Liver (tissue), 9 donors: ENCODE data around the gene SLC26A4. TPM values are rescaled to one million over a fixed set of nuclear protein-coding genes. Genes with fewer than 3 reads are reported as not detected.

Experiments used
- DNase-seq: peaks from one replicate; pipeline ENCODE4 v3.0.0-alpha.2; 2017; ENCODE audit warnings: low spot score
- H3K27ac ChIP-seq, 2 donors: one replicate each; pipeline ENCODE4 v1.7.0; 2013; ENCODE audit warnings: inconsistent platforms in 2 of 2, low read length in 2 of 2, control low read depth in 1 of 2, low read depth in 1 of 2, mild to moderate bottlenecking in 1 of 2
- H3K27me3 ChIP-seq, 4 donors: one replicate each; pipeline versions ENCODE4 v1.6.1 to v1.7.0; 2013; ENCODE audit warnings: low read length in 3 of 4, inconsistent platforms in 1 of 4, mild to moderate bottlenecking in 1 of 4, moderate library complexity in 1 of 4; ENCODE audit not compliant: control insufficient read depth in 4 of 4, insufficient read depth in 4 of 4
- H3K36me3 ChIP-seq, 4 donors: one replicate each; pipeline versions ENCODE4 v1.6.1 to v1.7.0; 2013; ENCODE audit warnings: low read length in 3 of 4, mild to moderate bottlenecking in 3 of 4, low read depth in 1 of 4, moderate library complexity in 1 of 4; ENCODE audit not compliant: control insufficient read depth in 4 of 4, insufficient read depth in 3 of 4
- H3K4me1 ChIP-seq, 4 donors: one replicate each; pipeline versions ENCODE4 v1.6.1 to v1.7.0; 2013; ENCODE audit warnings: low read length in 3 of 4, mild to moderate bottlenecking in 3 of 4, moderate library complexity in 1 of 4; ENCODE audit not compliant: control insufficient read depth in 4 of 4, insufficient read depth in 4 of 4
- H3K4me3 ChIP-seq, 3 donors: one replicate each; pipeline versions ENCODE4 v1.6.1 to v1.7.0; 2013; ENCODE audit warnings: low read length in 3 of 3, control low read depth in 1 of 3, low read depth in 1 of 3, mild to moderate bottlenecking in 1 of 3
- H3K9ac ChIP-seq, 2 donors: one replicate each; pipeline ENCODE4 v1.7.0; 2013; ENCODE audit warnings: low read length in 2 of 2, mild to moderate bottlenecking in 2 of 2, moderate library complexity in 2 of 2, control low read depth in 1 of 2, low read depth in 1 of 2
- H3K9me3 ChIP-seq, 4 donors: one replicate each; pipeline versions ENCODE4 v1.6.1 to v1.7.0; 2013; ENCODE audit warnings: low read length in 3 of 4; ENCODE audit not compliant: control insufficient read depth in 4 of 4
- ATF3 ChIP-seq: IDR thresholded peaks from 2 replicates; pipeline ENCODE4 v1.6.1; 2016; ENCODE audit warnings: antibody characterized with exemption
- CTCF ChIP-seq: fragments of 150-350 bp; IDR thresholded peaks from 2 replicates; pipeline ENCODE4 v1.5.1; 2017; ENCODE audit warnings: improper control_type of control experiment, low read depth, low read length; ENCODE audit not compliant: missing input control
- EGR1 ChIP-seq, 2 donors: IDR thresholded peaks; 2 replicates each; pipeline ENCODE4 v1.6.1; 2016 to 2018; ENCODE audit warnings: antibody characterized with exemption in 2 of 2, low read depth in 2 of 2
- FOXA1 ChIP-seq: IDR thresholded peaks from 2 replicates; pipeline ENCODE4 v1.6.1; 2016; ENCODE audit warnings: antibody characterized with exemption
- FOXA2 ChIP-seq: IDR thresholded peaks from 2 replicates; pipeline ENCODE4 v1.6.1; 2016; ENCODE audit warnings: antibody characterized with exemption
- GABPA ChIP-seq, 2 donors: IDR thresholded peaks in 1 of 2; conservative IDR thresholded peaks in 1 of 2; 2 replicates each; pipeline ENCODE4 v1.6.1; 2016; ENCODE audit warnings: antibody characterized with exemption in 2 of 2, mild to moderate bottlenecking in 1 of 2, moderate library complexity in 1 of 2
- HNF4A ChIP-seq, 2 donors: conservative IDR thresholded peaks; 2 replicates each; pipeline ENCODE4 v1.6.1; 2016; ENCODE audit warnings: antibody characterized with exemption in 2 of 2, mild to moderate bottlenecking in 2 of 2
- HNF4G ChIP-seq: IDR thresholded peaks from 2 replicates; pipeline ENCODE4 v1.6.1; 2016; ENCODE audit warnings: antibody characterized with exemption
- JUND ChIP-seq, 2 donors: IDR thresholded peaks; 2 replicates each; pipeline ENCODE4 v1.6.1; 2016; ENCODE audit warnings: antibody characterized with exemption in 2 of 2
- MAX ChIP-seq: IDR thresholded peaks from 2 replicates; pipeline ENCODE4 v1.6.1; 2016; ENCODE audit warnings: antibody characterized with exemption
- NR2F2 ChIP-seq: IDR thresholded peaks from 2 replicates; pipeline ENCODE4 v1.6.1; 2016; ENCODE audit warnings: antibody characterized with exemption
- RAD21 ChIP-seq, 2 donors: IDR thresholded peaks; 2 replicates each; pipeline ENCODE4 v1.6.1; 2016; ENCODE audit warnings: antibody characterized with exemption in 2 of 2, mild to moderate bottlenecking in 2 of 2
- REST ChIP-seq: IDR thresholded peaks from 2 replicates; pipeline ENCODE4 v1.6.1; 2016; ENCODE audit warnings: antibody characterized with exemption, mild to moderate bottlenecking
- RXRA ChIP-seq, 2 donors: IDR thresholded peaks; 2 replicates each; pipeline ENCODE4 v1.6.1; 2017 to 2018; ENCODE audit warnings: antibody characterized with exemption in 2 of 2, mild to moderate bottlenecking in 1 of 2
- SP1 ChIP-seq: IDR thresholded peaks from 2 replicates; pipeline ENCODE4 v1.6.1; 2018; ENCODE audit warnings: antibody characterized with exemption, mild to moderate bottlenecking
- TAF1 ChIP-seq: conservative IDR thresholded peaks from 2 replicates; pipeline ENCODE4 v1.6.1; 2016; ENCODE audit warnings: antibody characterized with exemption, mild to moderate bottlenecking
- YY1 ChIP-seq: IDR thresholded peaks from 2 replicates; pipeline ENCODE4 v1.6.1; 2016; ENCODE audit warnings: antibody characterized with exemption, mild to moderate bottlenecking
- ZBTB33 ChIP-seq: IDR thresholded peaks from 2 replicates; pipeline ENCODE4 v1.6.1; 2016; ENCODE audit warnings: antibody characterized with exemption
- WGBS: extraction: QIAGEN DNeasy Blood & Tissue Kit; methylation state at CpG from one replicate; pipeline ENCODE4 v1.1.7; 2013; 5-methylcytosine and 5-hydroxymethylcytosine counted together
- polyA plus RNA-seq, 2 donors: library from polyadenylated mRNA; stranded (reverse) in 1 of 2; unstranded in 1 of 2; fragments of 200-250 nt in 1 of 2; fragments of >200 nt in 1 of 2; fragmentation: Nextera tagmentation in 1 of 2; extraction: Ambion mirVana in 1 of 2; gene quantifications; one replicate each; pipeline versions ENCODE4 v1.2.1 to v1.2.3, GENCODE V29; 2013 to 2015
- total RNA-seq, 2 donors: library from RNA; depleted of rRNA; stranded (reverse); fragments of >200 nt; gene quantifications; one replicate each; pipeline ENCODE4 v1.2.3, GENCODE V29; 2014
- donor health status: healthy.
- donor health status: healthy.
- donor health status: healthy.
- donor health status: healthy.
- donor health status: healthy.

Gene SLC26A4
- total and polyA plus RNA-seq, 4 donors = 0.08 to 0.25 (median 0.19) TPM; not detected in 1

- 95% methylated on average over 5 of the region's 5 CpGs for WGBS
These were observed 8.0 kb upstream of the SLC26A4 start for GRCh38 chr7:107652642-107653041.

More at GRCh38 chr7:107652642-107653041, 8.0 kb upstream of the SLC26A4 start:
- Histone ChIP-seq H3K9ac (no peak overlapping the region), H3K27ac (no peak overlapping the region), H3K27me3 (no peaks in the 10 kb centered on the region), H3K4me1 (no peaks in the 10 kb centered on the region), H3K4me3 (no peak overlapping the region), H3K36me3 (no peaks in the 10 kb centered on the region), H3K9me3 (no peaks in the 10 kb centered on the region)
- TF ChIP-seq MAX (no peak), ZBTB33 (no peak), YY1 (no peak), RXRA (IDR thresholded peaks at IDR 0.05) (no peak), HNF4A (conservative IDR thresholded peaks at IDR 0.05) (no peak), FOXA2 (no peak), TAF1 (no peak), ATF3 (no peak), HNF4G (no peak), RAD21 (IDR thresholded peaks at IDR 0.05) (no peak), JUND (IDR thresholded peaks at IDR 0.05) (no peak), REST (no peak), CTCF (no peak), NR2F2 (no peak), SP1 (no peak), FOXA1 (no peak), EGR1 (IDR thresholded peaks at IDR 0.05; ENCODE audit: low read depth in 2 of 2) (no peak), GABPA (IDR thresholded peaks at IDR 0.05 in 1 of 2, conservative IDR thresholded peaks at IDR 0.05 in 1 of 2) (no peak)
- no peak for DNase-seq
